ENCODE measurements around the gene SLC39A6.
"Not testable (repeated sequence)": the region's sequence is repeated elsewhere in the genome, so short reads cannot be mapped to it uniquely, and the experiment has no call there.

Gene SLC39A6, protein sequence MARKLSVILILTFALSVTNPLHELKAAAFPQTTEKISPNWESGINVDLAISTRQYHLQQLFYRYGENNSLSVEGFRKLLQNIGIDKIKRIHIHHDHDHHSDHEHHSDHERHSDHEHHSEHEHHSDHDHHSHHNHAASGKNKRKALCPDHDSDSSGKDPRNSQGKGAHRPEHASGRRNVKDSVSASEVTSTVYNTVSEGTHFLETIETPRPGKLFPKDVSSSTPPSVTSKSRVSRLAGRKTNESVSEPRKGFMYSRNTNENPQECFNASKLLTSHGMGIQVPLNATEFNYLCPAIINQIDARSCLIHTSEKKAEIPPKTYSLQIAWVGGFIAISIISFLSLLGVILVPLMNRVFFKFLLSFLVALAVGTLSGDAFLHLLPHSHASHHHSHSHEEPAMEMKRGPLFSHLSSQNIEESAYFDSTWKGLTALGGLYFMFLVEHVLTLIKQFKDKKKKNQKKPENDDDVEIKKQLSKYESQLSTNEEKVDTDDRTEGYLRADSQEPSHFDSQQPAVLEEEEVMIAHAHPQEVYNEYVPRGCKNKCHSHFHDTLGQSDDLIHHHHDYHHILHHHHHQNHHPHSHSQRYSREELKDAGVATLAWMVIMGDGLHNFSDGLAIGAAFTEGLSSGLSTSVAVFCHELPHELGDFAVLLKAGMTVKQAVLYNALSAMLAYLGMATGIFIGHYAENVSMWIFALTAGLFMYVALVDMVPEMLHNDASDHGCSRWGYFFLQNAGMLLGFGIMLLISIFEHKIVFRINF

GRCh38 chr18:36129300-36130038 lies at the start of gene SLC39A6, which contains the start of gene ELP2:
Gene SLC39A6, minus strand, starts transcription at chr18:36129340. Its CDS starts 2,333 bp downstream, at chr18:36127007.
Gene ELP2, plus strand, starts transcription at chr18:36129899. Its CDS starts 35 bp downstream, at chr18:36129934.
- DNase-seq: peak; percentile 88

DNA sequence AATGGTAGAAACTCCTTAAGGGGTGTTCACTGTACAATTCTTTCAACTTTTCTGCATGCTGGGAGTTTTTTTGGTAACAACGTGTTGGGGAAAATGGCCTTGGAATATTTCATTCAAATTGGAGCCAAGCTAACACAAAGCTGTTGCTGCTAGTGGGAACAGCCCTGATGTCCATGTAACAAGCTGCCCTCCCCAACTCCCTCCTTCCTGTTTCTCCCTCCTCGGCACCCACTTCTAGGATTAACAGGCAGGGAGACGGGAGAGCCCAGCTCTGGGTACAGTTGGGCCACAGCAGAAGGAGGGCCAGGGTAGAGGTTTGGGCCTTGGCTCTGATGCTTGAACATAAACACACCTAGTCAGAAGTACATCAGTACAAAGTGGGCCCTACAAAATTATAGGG lies 48.8 kb upstream of the SLC39A6 start:
- no peak for DNase-seq

DNA sequence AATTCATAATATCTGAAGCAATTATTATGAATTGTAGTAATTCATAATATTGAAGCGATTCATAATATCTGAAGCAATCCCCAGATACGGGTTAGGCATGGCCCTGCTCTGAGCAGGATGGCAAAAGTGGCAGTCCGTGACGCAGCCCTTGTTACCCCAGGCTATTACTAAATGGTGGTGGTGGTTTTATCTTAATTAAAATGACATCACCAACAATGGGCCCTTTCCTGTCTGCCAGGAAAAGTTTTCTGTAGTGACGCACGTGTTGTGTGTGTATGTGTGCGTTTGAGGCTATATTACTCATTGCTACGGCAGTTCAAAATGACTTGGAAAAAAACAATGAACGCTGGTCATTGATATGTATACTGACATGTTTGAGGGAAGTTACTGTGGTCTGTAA lies 47.6 kb upstream of the SLC39A6 start:
- no peak for DNase-seq

DNA sequence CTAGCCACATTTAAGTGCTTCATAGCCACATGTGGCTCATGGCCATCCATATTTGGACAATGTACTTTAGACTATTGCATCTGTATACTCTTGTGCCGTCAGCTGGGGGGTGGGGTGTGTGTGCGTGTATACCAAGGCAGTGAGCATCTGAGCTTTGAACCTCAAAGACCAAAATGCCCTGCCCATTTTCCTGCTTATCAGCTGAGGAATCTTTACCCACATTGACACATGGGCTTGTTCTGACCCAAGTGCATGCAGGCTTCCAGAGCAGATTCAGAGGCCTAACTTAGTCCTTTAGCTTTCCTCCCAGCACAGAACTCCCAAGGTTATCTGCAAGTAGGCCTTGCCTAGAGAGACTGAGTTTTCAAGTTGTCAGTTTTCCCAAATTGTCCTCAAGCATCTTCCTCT lies 47.0 kb upstream of the SLC39A6 start:
- no peak for DNase-seq

DNA sequence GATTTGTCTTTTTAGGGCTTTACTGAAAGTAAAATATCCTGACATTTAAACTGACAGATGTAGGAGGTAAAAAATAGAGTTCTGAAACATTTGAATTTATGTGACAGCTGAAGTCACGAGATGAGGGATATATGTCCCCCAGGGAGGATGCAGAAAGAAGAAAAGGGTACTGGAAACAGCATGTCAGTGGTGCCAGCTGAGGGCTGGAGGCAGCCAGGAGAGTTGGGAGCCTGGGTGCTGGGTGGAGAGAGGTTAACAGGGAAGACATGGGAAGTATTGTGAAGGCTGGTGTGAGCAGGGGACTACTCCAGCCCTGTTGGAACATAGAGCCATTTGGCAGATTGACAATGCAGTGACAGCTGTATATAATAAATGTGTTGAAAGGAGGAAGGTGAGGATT lies 46.3 kb upstream of the SLC39A6 start:
- no peak for DNase-seq

- DNase-seq: no peak
Observed at GRCh38 chr18:36169938-36170337, 40.8 kb upstream of the SLC39A6 start.

DNA sequence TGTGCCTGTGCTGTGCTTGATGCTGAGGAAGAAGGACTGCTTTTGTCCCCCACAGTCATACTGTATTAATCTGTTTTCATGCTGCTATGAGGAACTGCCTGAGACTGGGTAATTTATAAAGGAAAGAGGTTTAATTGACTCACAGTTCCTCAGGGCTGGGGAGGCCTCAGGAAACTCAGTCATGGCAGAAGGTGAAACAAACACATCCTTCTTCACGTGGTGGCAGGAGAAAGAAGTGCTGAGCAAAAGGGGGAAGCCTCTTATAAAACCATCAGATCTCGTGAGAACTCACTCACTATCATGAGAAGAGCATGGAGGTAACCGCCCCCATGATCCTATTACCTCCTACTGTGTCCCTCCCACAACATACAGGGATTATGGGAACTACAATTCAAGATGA lies 39.2 kb upstream of the SLC39A6 start:
- not testable (repeated sequence) for DNase-seq

DNA sequence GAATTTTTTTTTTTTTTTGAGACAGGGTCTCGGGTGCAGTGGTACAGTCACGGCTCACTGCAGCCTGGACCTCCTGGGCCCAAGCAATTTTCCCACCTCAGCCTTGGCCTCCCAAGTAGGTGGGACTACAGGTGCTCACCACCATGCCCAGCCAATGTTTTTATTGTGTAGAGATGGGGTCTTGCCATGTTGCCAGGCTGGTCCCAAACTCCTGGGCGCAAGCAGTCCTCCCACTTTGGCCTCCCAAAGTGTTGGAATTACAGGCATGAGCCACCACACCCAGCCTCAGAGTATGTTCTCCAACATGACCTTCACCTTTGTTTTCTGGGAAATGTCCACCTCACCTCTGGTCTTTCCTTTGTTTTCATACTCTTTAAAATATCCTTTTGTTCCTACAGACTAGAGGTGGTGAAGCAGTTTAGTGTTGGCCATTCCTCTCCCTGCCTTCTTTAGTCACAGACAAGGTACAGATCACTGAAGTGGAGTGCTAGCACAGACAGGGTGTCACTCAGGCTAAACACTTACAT lies 38.6 kb upstream of the SLC39A6 start:
- no peak for DNase-seq

DNA sequence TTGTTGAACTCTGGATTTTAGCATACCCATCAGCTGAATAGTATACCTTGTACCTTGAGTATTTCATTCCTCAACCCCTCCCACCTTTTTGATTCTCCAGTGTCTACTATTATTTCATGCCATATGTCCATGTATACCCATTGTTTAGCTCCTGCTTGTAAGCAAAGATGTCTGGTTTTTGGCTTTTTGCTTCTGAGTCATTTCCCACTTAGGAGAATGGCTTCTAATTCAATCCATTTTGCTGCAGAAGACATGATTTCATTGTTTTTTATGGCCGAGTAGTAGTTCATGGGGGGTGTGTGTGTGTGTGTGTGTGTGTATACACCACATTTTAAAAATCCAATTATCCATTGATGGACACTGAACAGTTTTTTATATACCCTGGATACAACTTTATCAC lies 33.8 kb upstream of the SLC39A6 start:
- DNase-seq: no peak

DNA sequence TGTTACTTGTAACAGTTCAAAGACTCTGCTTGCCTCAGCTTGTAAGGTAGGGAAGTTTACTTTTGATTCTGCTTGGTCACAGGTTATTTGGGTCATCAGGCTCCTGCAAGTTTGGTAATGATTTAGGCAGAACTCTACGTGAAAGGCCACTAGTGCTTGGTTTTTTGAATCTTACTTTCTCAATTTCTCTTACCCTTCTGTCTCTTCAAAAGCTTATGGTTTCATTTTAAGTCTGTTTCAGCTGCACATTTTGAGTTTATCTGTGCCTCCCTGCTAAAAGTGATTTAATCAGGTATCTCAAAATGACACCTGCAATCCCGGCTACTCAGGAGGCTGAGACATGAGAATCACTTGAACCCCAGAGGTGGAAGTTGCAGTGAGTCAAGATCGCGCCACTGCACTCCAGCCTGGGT lies 31.8 kb upstream of the SLC39A6 start:
- no peak for DNase-seq

- DNase-seq: no peak
Observed at GRCh38 chr18:36158266-36158867, 29.2 kb upstream of the SLC39A6 start.

- no peak for DNase-seq
Observed at GRCh38 chr18:36157441-36157840, 28.3 kb upstream of the SLC39A6 start.

GRCh38 chr18:36155851-36156757 lies 27.0 kb upstream of the SLC39A6 start:
- no peak for DNase-seq

GRCh38 chr18:36153771-36154170 lies 24.6 kb upstream of the SLC39A6 start:
- no peak for DNase-seq

DNA sequence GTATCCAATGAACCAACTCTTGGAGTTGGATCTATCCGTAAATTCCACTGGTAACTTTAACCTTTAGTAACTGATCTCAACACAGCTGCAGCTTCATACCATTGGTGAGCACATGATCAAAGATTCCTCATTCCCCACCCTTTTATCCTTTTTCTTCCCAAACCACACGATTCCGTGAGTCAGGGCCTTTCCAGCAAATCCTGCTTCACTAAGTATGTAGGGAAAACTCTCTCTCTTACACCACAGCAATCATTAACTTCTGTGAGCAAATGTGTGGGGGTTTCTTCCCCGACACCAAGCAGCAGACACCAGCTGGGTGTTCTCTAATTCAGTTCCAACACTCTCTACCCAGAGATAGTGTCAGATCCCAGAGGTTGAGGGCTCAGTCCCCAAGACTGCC lies 24.1 kb upstream of the SLC39A6 start:
- no peak for DNase-seq

DNA sequence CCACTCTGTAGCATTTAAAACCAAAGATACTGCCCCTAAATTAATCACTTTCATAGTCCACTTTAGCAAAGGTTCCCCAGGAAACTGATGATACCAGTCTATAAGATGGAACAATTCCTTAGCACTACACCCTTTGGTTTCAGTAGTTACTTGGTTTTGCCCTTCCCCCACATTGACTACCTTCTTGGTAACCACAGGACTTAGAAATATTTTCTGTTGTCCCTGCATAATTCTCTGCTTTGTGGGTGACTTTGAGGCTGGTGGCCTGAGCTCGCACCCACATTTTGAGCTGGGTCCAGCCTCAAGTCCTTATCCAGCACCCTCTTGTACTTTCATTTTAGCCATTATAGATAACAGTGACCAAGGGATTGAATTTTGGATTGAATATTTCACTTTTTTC lies 23.6 kb upstream of the SLC39A6 start:
- DNase-seq: no peak

GRCh38 chr18:36149514-36150289 lies 20.6 kb upstream of the SLC39A6 start:
- no peak for DNase-seq

DNA sequence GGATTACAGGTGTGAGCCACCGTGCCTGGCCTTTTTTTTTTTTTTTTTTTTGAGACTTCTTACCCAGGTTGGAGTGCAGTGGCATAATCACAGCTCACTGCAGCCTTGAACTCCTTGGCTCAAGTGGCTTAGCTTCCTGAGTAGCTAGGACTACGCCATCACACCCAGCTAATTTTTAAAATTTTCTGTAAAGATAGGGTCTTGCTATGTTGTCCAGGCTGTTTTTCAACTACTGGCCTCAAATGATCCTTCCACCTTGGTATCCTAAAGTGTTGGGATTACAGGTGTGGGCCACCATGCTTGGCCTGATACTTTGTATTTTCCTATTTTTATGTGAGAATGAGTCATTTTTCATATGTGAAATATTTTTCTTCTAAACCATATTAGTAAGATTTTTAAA lies 14.3 kb upstream of the SLC39A6 start:
- DNase-seq: no peak

GRCh38 chr18:36142751-36143150 lies 13.6 kb upstream of the SLC39A6 start:
- DNase-seq: no peak

DNA sequence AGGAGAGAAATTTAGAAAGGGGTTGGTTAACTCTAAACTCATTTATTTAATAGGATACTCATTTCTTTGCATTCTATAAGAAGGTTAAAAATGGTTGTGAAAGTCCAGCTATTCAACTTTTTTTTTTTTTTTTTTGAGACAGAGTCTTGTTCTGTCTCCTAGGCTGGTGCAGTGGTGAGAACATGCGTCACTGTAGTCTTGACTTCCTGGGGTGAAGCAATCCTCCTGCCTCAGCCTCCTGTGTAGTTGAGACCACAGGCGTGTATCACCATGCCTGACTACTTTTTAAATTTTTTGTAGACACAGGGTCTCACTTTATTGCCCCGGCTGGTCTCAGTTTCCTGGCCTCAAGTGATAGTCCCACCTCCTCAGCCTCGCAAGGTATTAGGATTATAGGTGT lies 12.4 kb upstream of the SLC39A6 start:
- DNase-seq: no peak

GRCh38 chr18:36139245-36139644 lies 10.1 kb upstream of the SLC39A6 start:
- no peak for DNase-seq
